GM19455 (cell line): Measurements from ENCODE around the gene SLC9A8.

Experiments
- ATAC-seq: cut with Tn5 transposase; IDR thresholded peaks from one replicate; pipeline ENCODE4 v1.9.1; 2021; ENCODE audit not compliant: unreplicated experiment

SLC9A8 gene

GRCh38 chr20:49913399-49914047, 100.9 kb downstream of the SLC9A8 start:
- ATAC-seq: no peak

DNA sequence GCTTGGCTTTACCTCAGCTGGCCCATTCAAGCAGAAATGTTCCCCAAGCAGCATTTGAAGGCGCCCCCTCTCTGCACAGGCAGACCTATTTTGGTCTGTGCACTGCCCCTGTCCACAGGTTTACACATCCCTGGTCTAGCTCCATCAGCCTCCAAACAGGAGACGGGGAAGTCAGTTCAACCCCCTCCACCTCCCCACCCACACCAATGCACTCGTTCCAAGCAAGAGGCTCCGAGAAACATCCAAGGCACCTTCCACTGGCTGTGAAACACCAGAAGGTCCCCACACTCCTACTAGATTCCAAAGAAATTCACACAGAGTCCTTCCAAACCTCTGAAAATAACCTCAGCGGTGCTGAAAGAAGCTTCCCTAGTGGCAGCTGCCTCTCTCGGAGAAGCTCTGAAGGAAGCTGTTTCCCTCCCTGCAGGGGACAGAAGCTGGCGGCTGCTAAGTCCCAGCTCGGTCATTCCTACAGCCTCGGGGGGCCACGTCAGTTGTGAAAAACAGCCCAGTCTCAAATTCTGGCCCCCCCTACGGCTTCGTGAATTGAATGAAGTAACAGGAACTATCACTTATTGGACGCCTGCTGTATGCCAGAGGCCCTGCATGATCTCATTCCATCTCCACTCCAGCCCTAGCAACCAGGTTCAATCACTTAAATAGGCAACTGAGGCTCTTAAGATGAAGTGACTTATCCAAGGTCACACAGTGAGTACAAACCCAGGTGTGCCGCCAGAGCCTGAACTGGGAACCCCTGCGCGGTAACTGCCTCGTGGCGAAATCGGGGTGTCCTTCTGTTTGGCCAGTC, 101.9 kb downstream of the SLC9A8 start:
- ATAC-seq: no peak

DNA sequence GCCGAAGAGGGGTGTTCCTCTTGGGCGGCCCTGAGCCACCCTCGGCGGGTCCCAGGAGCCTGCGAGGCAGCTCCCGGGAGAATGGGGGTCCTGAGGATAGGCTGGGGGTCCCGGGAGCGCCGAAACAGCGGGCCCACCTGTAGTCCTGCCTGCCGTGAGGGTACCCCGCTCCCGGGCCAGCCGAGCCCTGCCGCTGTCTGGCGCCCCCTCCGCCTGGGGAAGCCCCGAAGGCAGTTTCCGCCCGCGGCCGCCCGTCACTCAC, 102.4 kb downstream of the SLC9A8 start:
- ATAC-seq: peak; percentile 3

DNA sequence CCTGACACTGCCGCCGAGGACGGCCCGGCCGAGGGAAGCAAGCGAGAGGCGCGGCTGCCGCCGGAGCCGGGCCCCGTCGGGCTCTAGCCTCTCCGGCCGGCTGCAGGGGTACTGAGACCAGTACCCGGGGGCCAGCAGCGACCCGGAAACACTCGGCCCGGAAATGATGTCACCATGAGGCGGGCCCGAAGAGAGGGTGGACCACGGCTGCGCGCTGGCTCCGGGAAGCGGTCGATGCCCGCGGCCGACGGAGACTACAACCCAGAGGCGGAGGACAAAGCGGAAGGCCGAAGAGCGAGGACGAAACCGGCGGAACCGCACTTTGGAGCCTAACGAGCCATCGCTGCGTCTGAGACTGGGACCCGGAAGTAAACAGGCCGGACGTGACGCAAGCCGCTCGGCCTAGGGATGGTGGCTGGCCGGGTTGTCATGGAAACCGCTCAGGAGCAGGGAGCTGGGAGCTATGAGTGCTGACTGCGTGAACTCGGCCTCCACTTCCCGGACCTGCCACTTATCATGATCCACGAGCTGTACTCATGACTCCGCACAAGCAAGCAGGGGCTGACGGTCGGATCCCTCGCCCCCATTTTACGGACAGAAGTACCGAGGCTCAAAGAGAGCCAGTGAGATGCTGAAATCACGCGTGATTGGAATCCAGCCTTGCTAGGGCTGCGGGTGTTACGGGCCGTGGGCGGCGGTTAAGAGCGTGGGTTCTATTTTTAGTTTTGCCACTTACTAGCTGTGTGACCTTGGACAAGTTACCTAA, 102.9 kb downstream of the SLC9A8 start, which contains the start of gene SPATA2:
Gene SPATA2, minus strand, starts transcription at position 150 of the 766 bp plus-strand sequence. CDS start 7,039 bp downstream, outside the sequence.
- peak; percentile 88 for ATAC-seq

DNA sequence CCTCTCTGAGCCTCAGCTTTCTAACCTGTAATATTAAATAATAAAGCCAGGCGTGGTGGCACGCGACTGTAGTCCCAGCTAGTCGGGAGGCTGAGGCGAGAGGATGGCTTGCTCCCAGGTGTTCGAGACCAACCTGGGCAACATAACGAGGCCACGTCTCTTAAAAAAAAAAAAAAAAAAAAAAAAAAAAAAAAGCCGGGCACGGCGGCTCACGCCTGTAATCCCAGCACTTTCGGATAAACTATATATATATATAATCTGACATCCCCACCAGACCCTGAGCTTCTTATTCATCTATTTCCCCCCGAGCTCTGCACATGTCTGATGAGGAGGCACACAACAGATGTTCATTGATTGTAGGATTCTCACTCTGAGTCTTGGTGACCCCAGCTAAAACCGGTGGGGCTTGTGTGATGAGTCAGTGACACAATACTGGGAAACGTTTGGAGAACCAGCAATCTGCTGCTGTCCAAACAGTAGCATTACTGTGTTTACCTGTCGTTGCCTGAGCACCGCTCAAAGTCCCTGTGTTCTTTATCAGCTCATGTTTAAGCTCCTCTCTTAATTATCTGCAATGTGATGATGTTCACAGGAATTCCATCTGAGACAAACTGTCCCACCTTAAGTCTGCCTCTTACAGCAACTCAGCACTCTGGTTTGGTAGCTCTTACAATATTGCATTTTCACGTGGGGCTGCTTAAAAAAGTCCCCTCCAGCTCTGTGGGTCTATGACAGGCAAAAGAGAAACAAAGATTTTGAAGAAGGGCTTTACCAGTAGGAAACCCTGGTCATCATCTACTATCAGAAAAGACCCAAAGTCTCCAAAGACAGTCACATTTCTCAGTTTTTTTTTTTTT, 103.7 kb downstream of the SLC9A8 start:
- ATAC-seq: no peak

- ATAC-seq: no peak
Measured at GRCh38 chr20:49918446-49918845, 105.8 kb downstream of the SLC9A8 start.

- no peak for ATAC-seq
Measured at GRCh38 chr20:49919009-49919408, 106.4 kb downstream of the SLC9A8 start.

DNA sequence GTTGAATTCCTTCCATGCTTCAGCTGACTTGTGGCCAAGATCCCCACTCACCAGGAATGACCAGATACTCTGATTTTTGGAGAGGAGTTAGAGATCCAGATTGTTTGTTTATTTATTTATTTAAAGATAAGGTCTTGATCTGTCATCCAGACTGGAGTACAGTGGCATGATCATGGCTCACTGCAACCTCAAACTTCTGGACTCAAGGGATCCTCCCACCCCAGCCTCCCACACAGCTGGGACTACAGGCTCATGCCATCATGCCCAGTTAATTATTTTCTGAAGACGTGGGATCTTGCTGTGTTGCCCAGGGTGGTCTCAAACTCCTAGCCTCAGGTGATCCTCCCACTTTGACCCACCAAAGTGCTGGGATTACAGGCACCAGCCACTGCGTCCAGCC, 106.8 kb downstream of the SLC9A8 start:
- ATAC-seq: no peak

DNA sequence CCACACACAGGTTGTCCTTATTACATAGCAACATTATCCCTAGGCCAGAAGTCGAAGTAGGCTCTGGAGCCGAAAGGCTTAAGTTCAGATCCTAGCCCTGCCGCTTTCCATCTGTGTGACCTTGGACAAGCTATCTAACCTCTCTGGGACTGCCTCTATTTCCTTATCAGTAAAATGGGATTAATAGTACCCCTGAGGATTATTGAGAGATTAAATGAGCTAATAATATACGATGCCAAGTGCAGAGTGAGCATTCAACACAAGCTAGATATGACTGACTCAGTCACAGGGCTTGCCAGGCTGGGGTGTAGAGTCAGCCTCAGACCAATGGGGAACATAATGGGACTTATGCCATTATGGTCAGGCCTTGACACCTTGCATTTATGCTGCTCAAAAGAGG, 111.6 kb downstream of the SLC9A8 start:
- ATAC-seq: no peak

- no peak for ATAC-seq
Measured at GRCh38 chr20:49925901-49926454, 113.3 kb downstream of the SLC9A8 start.

- no peak for ATAC-seq
Measured at GRCh38 chr20:49928411-49929141, 115.9 kb downstream of the SLC9A8 start.

- no peak for ATAC-seq
Measured at GRCh38 chr20:49929142-49929494, 116.5 kb downstream of the SLC9A8 start.

GRCh38 chr20:49935746-49936152, 123.1 kb downstream of the SLC9A8 start:
- ATAC-seq: no peak

- peak; percentile 70 for ATAC-seq
Measured at GRCh38 chr20:49936153-49937026, 123.8 kb downstream of the SLC9A8 start, which contains the start of gene RNF114. Gene RNF114, plus strand, starts transcription at chr20:49936397. Its CDS starts 16 bp downstream, at chr20:49936413.

DNA sequence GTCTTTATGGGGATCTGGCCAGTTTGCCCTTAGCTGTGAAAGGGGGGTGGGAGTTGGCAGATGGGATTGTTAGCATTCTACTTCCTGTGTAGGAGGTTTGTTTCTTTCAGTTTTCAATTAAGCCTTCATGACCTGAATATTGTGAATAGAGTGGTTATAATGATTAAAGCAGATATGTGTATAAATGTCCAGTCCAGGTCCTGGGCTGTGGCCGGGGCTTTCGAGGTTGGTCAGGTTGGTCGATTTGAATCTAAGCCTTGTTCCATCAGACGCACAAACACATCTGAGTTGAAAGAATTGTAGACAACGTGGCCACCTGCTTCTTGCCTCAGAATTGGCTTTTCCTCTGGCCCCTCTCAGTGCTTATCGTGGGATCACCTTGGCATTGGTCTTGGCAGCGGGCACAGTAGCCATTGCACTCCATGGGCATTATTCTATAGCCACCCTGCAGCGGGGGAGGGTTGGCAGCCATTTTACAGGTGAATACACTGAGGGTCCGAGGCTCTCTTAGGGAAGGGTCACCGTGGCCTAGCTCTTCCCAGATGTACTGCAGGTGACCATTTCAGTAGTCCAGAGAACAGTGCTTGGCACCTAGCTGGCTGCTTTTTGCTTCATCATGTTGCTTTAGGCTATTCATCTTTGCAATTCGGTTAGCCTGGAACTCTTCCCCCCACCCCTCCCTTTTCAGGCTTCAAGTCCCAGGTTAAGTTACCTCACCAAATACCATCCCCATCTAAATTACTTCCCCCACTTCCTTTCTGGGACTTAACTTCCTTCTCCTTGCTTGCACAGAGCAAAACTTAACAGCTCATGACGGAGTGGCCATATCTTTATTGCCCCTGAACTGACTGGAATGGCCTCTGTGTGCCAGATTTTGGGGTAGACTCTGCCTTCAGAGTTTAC, 124.7 kb downstream of the SLC9A8 start:
- ATAC-seq: no peak

- no peak for ATAC-seq
Measured at GRCh38 chr20:49938173-49939163, 125.8 kb downstream of the SLC9A8 start.

- ATAC-seq: no peak
Measured at GRCh38 chr20:49941456-49941855, 128.8 kb downstream of the SLC9A8 start.
